Left lung (tissue), 10 donors: ENCODE results near the gene GSTCD. TPM values are rescaled to one million over a fixed set of nuclear protein-coding genes. Genes with fewer than 3 reads are reported as not detected.

Experiments
- ATAC-seq: fragments of 200-7000 bp; cut with Tn5 transposase; one replicate; pipeline ENCODE4 v1.9.1; 2020; ENCODE audit warnings: moderate library complexity
- DNase-seq, 4 donors: peaks; one replicate each; pipeline ENCODE4 v3.0.0-alpha.2; 2013 to 2020
- H3K27ac ChIP-seq, 2 donors: fragments of 200-600 bp; sonication (generic) in 1 of 2; one replicate each; pipeline versions ENCODE4 v1.5.0 to v1.8.0; 2020 to 2021
- H3K27me3 ChIP-seq, 2 donors: fragments of 200-600 bp; sonication (generic) in 1 of 2; one replicate each; pipeline versions ENCODE4 v1.5.0 to v1.8.0; 2020 to 2021
- H3K36me3 ChIP-seq, 2 donors: fragments of 200-600 bp; sonication (generic) in 1 of 2; one replicate each; pipeline versions ENCODE4 v1.5.0 to v1.8.0; 2020 to 2021
- H3K4me1 ChIP-seq, 2 donors: fragments of 200-600 bp; one replicate each; pipeline ENCODE4 v1.8.0; 2021
- H3K4me3 ChIP-seq, 2 donors: fragments of 200-600 bp; sonication (generic) in 1 of 2; one replicate each; pipeline versions ENCODE4 v1.5.0 to v1.8.0; 2020 to 2021; ENCODE audit warnings: mild to moderate bottlenecking in 1 of 2
- H3K9me3 ChIP-seq, 2 donors: fragments of 200-600 bp; sonication (generic) in 1 of 2; one replicate each; pipeline versions ENCODE4 v1.5.0 to v1.8.0; 2020 to 2021
- CTCF ChIP-seq, 2 donors: fragments of 200-600 bp; sonication (generic) in 1 of 2; IDR thresholded peaks; one replicate each; pipeline versions ENCODE4 v1.5.0 to v1.8.0; 2021; ENCODE audit warnings: antibody characterized with exemption in 2 of 2
- intact Hi-C, 2 donors: fragments of 100-400 bp; cut with DNase I; formaldehyde crosslinking; loops; one replicate each; pipeline versions ENCODE4 v1.11.2 to v1.14.2; 2022
- polyA plus RNA-seq, 6 donors: library from polyadenylated mRNA; unstranded; fragments of 120-200 nt; gene quantifications; one replicate each; pipeline ENCODE4 v1.2.1, GENCODE V29; 2013; ENCODE audit not compliant: insufficient read length in 6 of 6
- total RNA-seq, 2 donors: library from RNA; stranded (reverse); fragmentation: NEBNext Ultra II Directional; extraction: Animal tissue kit (Norgen Biotek cat#: 25700); gene quantifications; one replicate each; pipeline ENCODE4 v1.2.1, GENCODE V29; 2021
- donor health status: DM: no; HTN: yes; CAD: no.
- donor health status: DM: no; HTN: no; CAD: no.

Gene GSTCD
- total and polyA plus RNA-seq, 8 donors, result 10.8 to 16.9 (median 15.2) TPM

- Histone ChIP-seq H3K36me3 (no peaks in the 10 kb centered on the region), H3K4me3 (peak overlapping the region; percentile 71 to 84), H3K4me1 (peaks cover 14 to 20% of the 10 kb centered on the region in 2 donors), H3K9me3 (no peaks in the 10 kb centered on the region), H3K27me3 (no peaks in the 10 kb centered on the region), H3K27ac (peak overlapping the region; percentile 87 to 89)
- no peak for DNase-seq
- peak; percentile 8 for ATAC-seq
- no peak for TF ChIP-seq CTCF (IDR thresholded peaks at IDR 0.05)
- intact Hi-C loops, result no loop called here
Observed at GRCh38 chr4:105707782-105708180, 803 bp upstream of the GSTCD start.

GRCh38 chr4:105709081-105709450 is 482 bp downstream of the GSTCD start:
- Histone ChIP-seq H3K27me3 (no peaks in the 10 kb centered on the region), H3K4me1 (peaks cover 14 to 24% of the 10 kb centered on the region in 2 donors), H3K4me3 (peak overlapping the region; percentile 71 to 84), H3K27ac (peak overlapping the region; percentile 87 to 89), H3K9me3 (no peaks in the 10 kb centered on the region), H3K36me3 (no peaks in the 10 kb centered on the region)
- DNase-seq (peak in 2 of 4 donors; percentile 39 to 40), ATAC-seq (peak; percentile 56)
- TF ChIP-seq CTCF (IDR thresholded peaks at IDR 0.05), result no peak
- intact Hi-C loops, result no loop called here

- Histone ChIP-seq H3K27ac (no peak overlapping the region), H3K4me1 (peaks cover 18 to 33% of the 10 kb centered on the region in 2 donors), H3K4me3 (no peak overlapping the region), H3K36me3 (no peaks in the 10 kb centered on the region), H3K27me3 (no peaks in the 10 kb centered on the region), H3K9me3 (no peaks in the 10 kb centered on the region)
- intact Hi-C loops, result no loop called here
- ATAC-seq (no peak), DNase-seq (no peak)
- no peak for TF ChIP-seq CTCF (IDR thresholded peaks at IDR 0.05)
Observed at GRCh38 chr4:105710012-105710600, 1.5 kb downstream of the GSTCD start.

- Histone ChIP-seq H3K27me3 (no peaks in the 10 kb centered on the region), H3K9me3 (no peaks in the 10 kb centered on the region), H3K36me3 (no peaks in the 10 kb centered on the region), H3K27ac (no peak overlapping the region), H3K4me1 (peaks cover 18 to 37% of the 10 kb centered on the region in 2 donors), H3K4me3 (no peak overlapping the region)
- intact Hi-C loops, result no loop called here
- ATAC-seq (no peak), DNase-seq (no peak)
- no peak for TF ChIP-seq CTCF (IDR thresholded peaks at IDR 0.05)
Observed at GRCh38 chr4:105710678-105711077, 2.1 kb downstream of the GSTCD start.

GRCh38 chr4:105712766-105713165 is 4.2 kb downstream of the GSTCD start:
- H3K27me3 ChIP-seq, result no peaks in the 10 kb centered on the region
- intact Hi-C loops, result no loop called here
- peaks cover 10 to 32% of the 10 kb centered on the region in 2 donors for H3K4me1 ChIP-seq
- no peak for DNase-seq
- TF ChIP-seq CTCF (IDR thresholded peaks at IDR 0.05), result no peak
- no peaks in the 10 kb centered on the region for H3K9me3 ChIP-seq
- H3K36me3 ChIP-seq, result no peaks in the 10 kb centered on the region
- no peak overlapping the region for H3K27ac ChIP-seq
- no peak overlapping the region for H3K4me3 ChIP-seq
- no peak for ATAC-seq
